ENCODE measurements around the gene ZNF732. TPM values are rescaled to one million over a fixed set of nuclear protein-coding genes. Genes with fewer than 3 reads are reported as not detected.

The ZNF732 gene
- total and polyA plus RNA-seq, 7 donors, result 0.12 to 0.36 TPM; not detected in 5

DNA sequence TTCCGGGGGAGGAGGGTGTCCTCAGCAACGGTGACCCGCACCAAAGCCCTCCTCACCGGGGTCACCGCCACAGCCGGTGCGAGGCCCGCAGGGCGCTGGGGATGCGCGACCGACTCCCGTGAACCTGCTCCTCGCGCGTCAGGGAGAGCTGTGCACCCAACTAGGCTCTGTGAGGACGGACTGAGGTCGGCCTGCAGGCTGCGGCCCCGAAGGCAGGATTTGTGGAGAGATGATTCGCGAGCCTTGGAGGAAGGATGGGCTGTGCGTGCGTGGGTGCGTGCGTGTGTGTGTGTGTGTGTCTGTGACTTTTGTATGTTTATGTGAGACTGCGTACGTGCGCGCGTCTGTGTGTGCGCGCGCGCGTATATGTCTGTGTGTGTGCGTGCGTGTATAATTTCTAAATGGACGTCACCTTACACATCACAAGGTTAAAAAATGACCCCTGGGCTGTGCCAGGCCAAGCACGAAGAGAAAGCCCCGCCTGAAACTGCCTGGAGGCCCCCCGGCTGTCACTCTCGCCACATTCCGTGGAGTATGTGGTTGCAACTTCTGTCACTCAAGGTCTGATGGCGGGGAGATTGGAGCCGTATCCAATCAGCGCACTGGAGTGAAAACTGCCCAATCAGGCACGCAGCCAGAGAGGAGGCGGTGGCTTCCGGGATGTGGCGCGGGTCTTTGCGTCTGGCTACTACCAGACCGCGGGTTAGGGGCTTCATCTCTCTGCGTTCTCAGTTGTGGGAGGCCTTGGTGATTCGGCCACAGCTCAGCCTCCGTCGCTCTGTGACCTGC, 32.1 kb upstream of the ZNF732 start, which contains the start of gene ZNF141:
Gene ZNF141, plus strand, starts transcription at position 672 of the 789 bp plus-strand sequence. CDS start 170 bp downstream, outside the sequence.
- Histone ChIP-seq H3K4me3 (peak within 1 kb of the TSS; percentile 77 to 97 (median 90)), H3K27me3 (no peaks in the 10 kb centered on the region), H3K36me3 (no peaks in the 10 kb centered on the region), H3K27ac (peak within 1 kb of the TSS; percentile 88 to 99 (median 98)), H3K9me3 (peaks cover 0 to 15% (median 0%) of the 10 kb centered on the region in 4 donors), H3K4me1 (peaks cover 0 to 28% (median 18%) of the 10 kb centered on the region in 4 donors)
- intact Hi-C loops (cut with DNase I), result loop anchor here (5.0 kb wide), 5 partner anchors 95 to 335 kb away; partner anchors contain the start of genes ATP5ME, MYL5, PIGG and ZNF718
- peak; percentile 99 for DNase-seq
- peak in 3 of 4 donors; percentile 75 to 82 (median 76) for TF ChIP-seq EP300 (IDR thresholded peaks at IDR 0.05)
- peak; percentile 91 to 96 (median 94) for TF ChIP-seq POLR2AphosphoS5 (IDR thresholded peaks at IDR 0.05)
- TF ChIP-seq, protein P1, sequence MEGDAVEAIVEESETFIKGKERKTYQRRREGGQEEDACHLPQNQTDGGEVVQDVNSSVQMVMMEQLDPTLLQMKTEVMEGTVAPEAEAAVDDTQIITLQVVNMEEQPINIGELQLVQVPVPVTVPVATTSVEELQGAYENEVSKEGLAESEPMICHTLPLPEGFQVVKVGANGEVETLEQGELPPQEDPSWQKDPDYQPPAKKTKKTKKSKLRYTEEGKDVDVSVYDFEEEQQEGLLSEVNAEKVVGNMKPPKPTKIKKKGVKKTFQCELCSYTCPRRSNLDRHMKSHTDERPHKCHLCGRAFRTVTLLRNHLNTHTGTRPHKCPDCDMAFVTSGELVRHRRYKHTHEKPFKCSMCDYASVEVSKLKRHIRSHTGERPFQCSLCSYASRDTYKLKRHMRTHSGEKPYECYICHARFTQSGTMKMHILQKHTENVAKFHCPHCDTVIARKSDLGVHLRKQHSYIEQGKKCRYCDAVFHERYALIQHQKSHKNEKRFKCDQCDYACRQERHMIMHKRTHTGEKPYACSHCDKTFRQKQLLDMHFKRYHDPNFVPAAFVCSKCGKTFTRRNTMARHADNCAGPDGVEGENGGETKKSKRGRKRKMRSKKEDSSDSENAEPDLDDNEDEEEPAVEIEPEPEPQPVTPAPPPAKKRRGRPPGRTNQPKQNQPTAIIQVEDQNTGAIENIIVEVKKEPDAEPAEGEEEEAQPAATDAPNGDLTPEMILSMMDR (IDR thresholded peaks at IDR 0.05), result no peak
- peak; percentile 69 to 89 for TF ChIP-seq POLR2A (IDR thresholded peaks at IDR 0.05)
- 0% methylated on average over 59 of the region's 59 CpGs for WGBS, 2 donors

DNA sequence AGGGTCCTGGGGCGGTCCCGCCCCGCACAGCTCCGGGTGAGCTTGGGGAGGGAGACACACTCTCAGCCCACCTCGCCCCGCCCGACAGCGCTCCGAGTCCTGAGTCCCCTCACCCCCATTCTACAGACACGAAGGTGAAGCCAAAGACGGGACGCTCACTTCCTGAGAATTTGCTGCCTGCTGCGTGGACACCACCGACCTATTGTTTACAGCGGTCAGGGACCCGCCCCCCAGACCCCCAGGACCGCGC, 31.5 kb upstream of the ZNF732 start:
- no peaks in the 10 kb centered on the region for H3K27me3 ChIP-seq
- TF ChIP-seq POLR2A (IDR thresholded peaks at IDR 0.05) (no peak), POLR2AphosphoS5 (IDR thresholded peaks at IDR 0.05) (no peak)
- peak overlapping the region; percentile 88 to 99 (median 98) for H3K27ac ChIP-seq
- H3K9me3 ChIP-seq, result peaks cover 0 to 12% (median 0%) of the 10 kb centered on the region in 4 donors
- H3K4me3 ChIP-seq, result peak overlapping the region; percentile 77 to 97 (median 90)
- peak; percentile 83 for DNase-seq
- H3K4me1 ChIP-seq, result peaks cover 0 to 28% (median 18%) of the 10 kb centered on the region in 4 donors
- intact Hi-C loops (cut with DNase I), result loop anchor here (5.0 kb wide), 5 partner anchors 95 to 335 kb away; partner anchors contain the start of genes ATP5ME, MYL5, PIGG and ZNF718
- WGBS, 2 donors, result 1% methylated on average over 18 of the region's 18 CpGs
- H3K36me3 ChIP-seq, result no peaks in the 10 kb centered on the region

DNA sequence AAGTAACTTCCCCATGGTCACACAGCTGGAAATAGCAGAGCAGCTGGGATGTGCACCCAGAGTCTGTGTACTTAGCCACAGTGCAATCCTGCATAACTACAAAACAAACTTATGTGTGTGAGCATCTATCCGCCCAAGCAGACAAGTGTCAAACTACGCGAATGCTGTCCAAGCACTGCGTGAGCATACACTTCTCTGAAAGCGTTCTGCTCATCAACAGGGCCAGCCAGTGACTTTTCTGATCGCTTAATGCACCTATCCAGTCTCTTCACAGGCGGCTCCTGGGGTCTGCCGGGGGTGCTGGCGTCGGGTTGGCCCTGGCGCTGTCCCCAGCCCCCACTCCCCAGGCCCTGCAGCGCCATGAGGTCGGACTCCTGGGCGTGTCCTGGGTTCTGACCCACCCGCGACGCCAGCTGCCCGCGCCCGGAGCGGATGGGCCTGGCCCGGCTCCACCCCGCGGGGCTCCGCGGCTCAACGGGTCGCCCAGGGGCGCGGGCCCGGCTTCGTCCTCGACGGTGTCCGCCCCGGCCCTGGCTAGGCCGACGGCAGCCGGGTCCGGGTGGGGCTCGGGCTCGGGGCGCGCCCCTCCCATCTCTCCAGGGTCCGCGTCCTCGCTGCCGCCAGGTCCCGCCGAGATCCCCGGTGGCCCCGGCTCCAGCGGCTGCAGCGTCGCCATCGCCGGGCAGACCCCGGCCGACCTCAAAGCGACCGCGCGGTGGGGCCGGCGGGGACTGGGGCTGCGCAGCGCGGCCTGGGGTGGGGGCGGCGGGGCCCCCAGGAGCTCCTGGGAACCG, 31.0 kb upstream of the ZNF732 start:
- 8% methylated on average over 71 of the region's 71 CpGs for WGBS, 2 donors
- peak; percentile 70 for DNase-seq

DNA sequence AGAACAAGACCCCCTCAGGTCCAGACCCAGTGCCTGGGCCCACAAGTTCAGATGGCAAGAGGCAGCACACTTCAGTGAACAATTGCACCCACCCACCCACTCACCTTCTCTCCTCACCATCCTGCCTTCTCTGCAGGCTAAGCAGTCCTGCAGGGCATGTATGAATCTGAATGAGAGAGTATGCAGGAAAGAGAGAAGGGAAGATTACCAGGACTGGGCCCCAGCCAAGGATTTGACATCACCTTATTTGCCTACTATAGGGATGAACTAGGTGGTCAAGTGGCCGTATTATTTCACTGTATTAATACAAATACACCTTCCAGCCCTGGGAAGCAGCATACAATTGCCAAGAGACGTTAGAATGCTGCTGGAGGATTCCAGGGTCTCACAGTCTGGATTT, 30.2 kb upstream of the ZNF732 start:
- H3K27me3 ChIP-seq, result no peaks in the 10 kb centered on the region
- no peak for DNase-seq
- intact Hi-C loops (cut with DNase I), result loop anchor here (5.0 kb wide), 5 partner anchors 93 to 337 kb away; partner anchors contain the start of genes ATP5ME, MYL5, PIGG and ZNF718
- H3K4me1 ChIP-seq, result peaks cover 0 to 28% (median 18%) of the 10 kb centered on the region in 4 donors
- TF ChIP-seq EP300 (IDR thresholded peaks at IDR 0.05) (no peak), POLR2AphosphoS5 (IDR thresholded peaks at IDR 0.05) (no peak)
- TF ChIP-seq, protein P1 (IDR thresholded peaks at IDR 0.05), result no peak
- peaks cover 0 to 4% (median 0%) of the 10 kb centered on the region in 4 donors for H3K9me3 ChIP-seq
- WGBS, 2 donors, result 85 to 89% methylated on average over 2 of the region's 2 CpGs
- H3K4me3 ChIP-seq, result no peak overlapping the region
- H3K27ac ChIP-seq, result peak overlapping the region; percentile 88 to 99 (median 98)
- H3K36me3 ChIP-seq, result no peaks in the 10 kb centered on the region

More for the DNA sequence above, 31.0 kb upstream of the ZNF732 start:
- Histone ChIP-seq H3K27ac (peak overlapping the region; percentile 88 to 99 (median 98)), H3K4me3 (peak overlapping the region; percentile 77 to 97 (median 90)), H3K4me1 (peaks cover 0 to 28% (median 18%) of the 10 kb centered on the region in 4 donors), H3K27me3 (no peaks in the 10 kb centered on the region), H3K9me3 (peaks cover 0 to 10% (median 0%) of the 10 kb centered on the region in 4 donors), H3K36me3 (no peaks in the 10 kb centered on the region)
- intact Hi-C loops (cut with DNase I), result loop anchor here (5.0 kb wide), 5 partner anchors 94 to 336 kb away; partner anchors contain the start of genes ATP5ME, MYL5, PIGG and ZNF718
- no peak for TF ChIP-seq POLR2A (IDR thresholded peaks at IDR 0.05)
- TF ChIP-seq POLR2AphosphoS5 (IDR thresholded peaks at IDR 0.05), result peak in 1 of 4 donors; percentile 42

DNA sequence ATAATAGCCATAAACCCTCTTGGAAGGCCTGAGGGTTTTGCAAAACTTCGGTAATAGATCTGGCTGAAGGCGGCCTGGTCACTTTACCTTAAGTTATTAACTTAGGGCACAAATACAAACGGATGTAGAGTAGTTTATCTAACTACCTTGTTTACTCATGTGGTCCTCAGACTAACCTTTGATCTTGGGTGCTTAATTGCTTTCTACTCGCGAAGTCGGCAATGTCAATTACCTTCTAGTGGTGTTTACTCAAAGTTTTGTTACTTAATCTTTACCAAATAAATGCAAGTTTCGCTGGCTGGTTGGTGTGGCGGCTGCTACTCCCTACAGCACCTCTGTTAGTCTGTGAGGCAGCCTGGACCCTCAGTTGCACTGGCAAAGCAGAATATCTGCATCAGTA, 23.5 kb upstream of the ZNF732 start:
- TF ChIP-seq POLR2A (IDR thresholded peaks at IDR 0.05) (no peak), POLR2AphosphoS5 (IDR thresholded peaks at IDR 0.05) (no peak), EP300 (IDR thresholded peaks at IDR 0.05) (no peak)
- H3K27me3 ChIP-seq, result no peaks in the 10 kb centered on the region
- H3K4me3 ChIP-seq, result no peak overlapping the region
- intact Hi-C loops (cut with DNase I), result no loop called here
- H3K36me3 ChIP-seq, result no peaks in the 10 kb centered on the region
- peaks cover 0 to 7% (median 2%) of the 10 kb centered on the region in 4 donors for H3K9me3 ChIP-seq
- no peaks in the 10 kb centered on the region for H3K4me1 ChIP-seq
- 36 to 69% methylated on average over 8 of the region's 8 CpGs for WGBS, 2 donors
- H3K27ac ChIP-seq, result no peak overlapping the region
- no peak for DNase-seq
